ENCODE results near the gene MAP2K1. TPM values are rescaled to one million over a fixed set of nuclear protein-coding genes. Genes with fewer than 3 reads are reported as not detected.
"Not testable (repeated sequence)": the region's sequence is repeated elsewhere in the genome, so short reads cannot be mapped to it uniquely, and the experiment has no call there.

Gene MAP2K1
- total RNA-seq, 1 donor from 2014 or later = 84.3 TPM

- peak overlapping the region; percentile 87 for H3K4me3 ChIP-seq (ENCODE audit: low read depth, low read length)
- DNase-seq (ENCODE audit: low read depth) = no peak
- no peak for TF ChIP-seq CTCF (conservative IDR thresholded peaks at IDR 0.05; ENCODE audit: low read depth, low read length)
Observed at GRCh38 chr15:66388576-66388975, 1.9 kb downstream of the MAP2K1 start.

GRCh38 chr15:66389098-66389858 is 2.6 kb downstream of the MAP2K1 start:
- DNase-seq (ENCODE audit: low read depth) = no peak
- no peak overlapping the region for H3K4me3 ChIP-seq (ENCODE audit: low read depth, low read length)
- no peak for TF ChIP-seq CTCF (conservative IDR thresholded peaks at IDR 0.05; ENCODE audit: low read depth, low read length)

GRCh38 chr15:66389859-66390381 is 3.2 kb downstream of the MAP2K1 start:
- TF ChIP-seq CTCF (conservative IDR thresholded peaks at IDR 0.05; ENCODE audit: low read depth, low read length) = no peak
- no peak for DNase-seq (ENCODE audit: low read depth)
- H3K4me3 ChIP-seq (ENCODE audit: low read depth, low read length) = no peak overlapping the region

GRCh38 chr15:66390678-66391077 is 4.0 kb downstream of the MAP2K1 start:
- DNase-seq (ENCODE audit: low read depth) = no peak
- no peak for TF ChIP-seq CTCF (conservative IDR thresholded peaks at IDR 0.05; ENCODE audit: low read depth, low read length)
- no peak overlapping the region for H3K4me3 ChIP-seq (ENCODE audit: low read depth, low read length)

- DNase-seq (ENCODE audit: low read depth); H3K4me3 ChIP-seq (ENCODE audit: low read depth, low read length): not testable (repeated sequence)
Observed at GRCh38 chr15:66393037-66393436, 6.3 kb downstream of the MAP2K1 start.

GRCh38 chr15:66394472-66394871 is 7.8 kb downstream of the MAP2K1 start:
- no peak for TF ChIP-seq CTCF (conservative IDR thresholded peaks at IDR 0.05; ENCODE audit: low read depth, low read length)
- H3K4me3 ChIP-seq (ENCODE audit: low read depth, low read length) = no peak overlapping the region
- DNase-seq (ENCODE audit: low read depth) = no peak

- TF ChIP-seq CTCF (conservative IDR thresholded peaks at IDR 0.05; ENCODE audit: low read depth, low read length) = no peak
- no peak for DNase-seq (ENCODE audit: low read depth)
- no peak overlapping the region for H3K4me3 ChIP-seq (ENCODE audit: low read depth, low read length)
Observed at GRCh38 chr15:66394915-66395314, 8.2 kb downstream of the MAP2K1 start.

All from epithelial cell of proximal tubule (primary cell).